Stomach (tissue), 4 donors: ENCODE data around the gene CPT1C.

Experiments used
- CTCF ChIP-seq, 7 experiments: fragments of 450-650 bp in 4 of 7; fragments of 200-600 bp in 3 of 7; sonication (generic) in 3 of 7; IDR thresholded peaks; one replicate each; pipeline ENCODE4 v1.5.1; 2016 to 2019; ENCODE audit warnings: antibody characterized with exemption in 7 of 7, control low read depth in 2 of 7, mild to moderate bottlenecking in 1 of 7
- POLR2A ChIP-seq, 4 donors: fragments of 450-650 bp; IDR thresholded peaks; one replicate each; pipeline ENCODE4 v1.6.1; 2016; ENCODE audit warnings: antibody characterized with exemption in 4 of 4, control low read depth in 2 of 4, mild to moderate bottlenecking in 1 of 4, moderate library complexity in 1 of 4
- POLR2AphosphoS5 ChIP-seq, 3 donors: sonication (generic); formaldehyde crosslinking; IDR thresholded peaks; one replicate each; pipeline ENCODE4 v1.6.1; 2016; ENCODE audit warnings: antibody characterized with exemption in 3 of 3

- no peak for TF ChIP-seq CTCF (IDR thresholded peaks at IDR 0.05)
- no peak for TF ChIP-seq POLR2A (IDR thresholded peaks at IDR 0.05)
- TF ChIP-seq POLR2AphosphoS5 (IDR thresholded peaks at IDR 0.05), result no peak
These were observed 4.3 kb upstream of the CPT1C start for GRCh38 chr19:49686503-49687088.
